KMS-11 (cell line): ENCODE data around the gene FAM181A.

ENCODE experiments used
- H2AFZ ChIP-seq: fragments of 200-600 bp; sonication (generic); 2 replicates; pipeline ENCODE4 v1.6.1; 2016; ENCODE audit warnings: antibody characterized with exemption, mixed run types, low read depth
- H3K27ac ChIP-seq: fragments of 200-600 bp; sonication (generic); 2 replicates; pipeline ENCODE4 v1.6.1; 2016; ENCODE audit warnings: mild to moderate bottlenecking, mixed run types
- H3K27me3 ChIP-seq: fragments of 200-600 bp; sonication (generic); 2 replicates; pipeline ENCODE4 v1.6.1; 2017; ENCODE audit warnings: mild to moderate bottlenecking, low read depth, mixed run types, moderate library complexity; ENCODE audit not compliant: insufficient read depth
- H3K36me3 ChIP-seq: fragments of 200-600 bp; sonication (generic); 2 replicates; pipeline ENCODE4 v1.6.1; 2017; ENCODE audit warnings: mild to moderate bottlenecking, mixed run types; ENCODE audit not compliant: insufficient read depth
- H3K4me1 ChIP-seq: fragments of 200-600 bp; sonication (generic); 2 replicates; pipeline ENCODE4 v1.6.1; 2016; ENCODE audit warnings: mild to moderate bottlenecking, low read depth, mixed run types; ENCODE audit not compliant: poor library complexity, severe bottlenecking
- H3K4me2 ChIP-seq: fragments of 200-600 bp; sonication (generic); 2 replicates; pipeline ENCODE4 v1.7.0; 2016; ENCODE audit warnings: mild to moderate bottlenecking, mixed run types
- H3K4me3 ChIP-seq: fragments of 200-600 bp; sonication (generic); IDR thresholded peaks from 2 replicates; pipeline ENCODE4 v1.6.1; 2017; ENCODE audit warnings: low read depth, low read length, mixed read lengths; ENCODE audit not compliant: insufficient read depth
- H3K79me2 ChIP-seq: fragments of 200-600 bp; sonication (generic); 2 replicates; pipeline ENCODE4 v1.6.1; 2016; ENCODE audit warnings: low read depth, mixed run types; ENCODE audit not compliant: insufficient read depth
- H3K9ac ChIP-seq: fragments of 200-600 bp; sonication (generic); 2 replicates; pipeline ENCODE4 v1.6.1; 2016; ENCODE audit warnings: mild to moderate bottlenecking, mixed run types
- H4K20me1 ChIP-seq: fragments of 200-600 bp; sonication (generic); 2 replicates; pipeline ENCODE4 v1.6.1; 2016; ENCODE audit warnings: mild to moderate bottlenecking, mixed run types; ENCODE audit not compliant: insufficient read depth
- CTCF ChIP-seq: fragments of 200-600 bp; sonication (generic); conservative IDR thresholded peaks from 2 replicates; pipeline ENCODE4 v1.6.1; 2017; ENCODE audit warnings: low read depth, mild to moderate bottlenecking, antibody characterized with exemption, low read length, moderate library complexity, mixed read lengths

The FAM181A gene

GRCh38 chr14:93932642-93933041, 5.5 kb downstream of the FAM181A start:
- no peak for TF ChIP-seq CTCF
- no peaks in the 10 kb centered on the region for H3K79me2 ChIP-seq
- H3K4me1 ChIP-seq = peaks cover 4% of the 10 kb centered on the region
- no peaks in the 10 kb centered on the region for H3K36me3 ChIP-seq
- H3K27me3 ChIP-seq = no peaks in the 10 kb centered on the region
- H4K20me1 ChIP-seq = no peaks in the 10 kb centered on the region
- H3K4me2 ChIP-seq = no peak overlapping the region
- H3K4me3 ChIP-seq = no peak overlapping the region
- no peak overlapping the region for H3K9ac ChIP-seq
- no peak overlapping the region for H2AFZ ChIP-seq
- H3K27ac ChIP-seq = no peak overlapping the region

- Histone ChIP-seq H3K27me3 (no peaks in the 10 kb centered on the region), H3K27ac (no peak overlapping the region), H3K79me2 (no peaks in the 10 kb centered on the region), H2AFZ (no peak overlapping the region), H3K36me3 (no peaks in the 10 kb centered on the region), H4K20me1 (no peaks in the 10 kb centered on the region), H3K4me1 (peaks cover 7% of the 10 kb centered on the region), H3K9ac (no peak overlapping the region), H3K4me2 (no peak overlapping the region), H3K4me3 (no peak overlapping the region)
- TF ChIP-seq CTCF = no peak
Measured at GRCh38 chr14:93935213-93935612, 8.1 kb downstream of the FAM181A start.

GRCh38 chr14:93936245-93936644, 9.1 kb downstream of the FAM181A start:
- Histone ChIP-seq H4K20me1 (no peaks in the 10 kb centered on the region), H3K4me2 (no peak overlapping the region), H2AFZ (no peak overlapping the region), H3K9ac (no peak overlapping the region), H3K36me3 (no peaks in the 10 kb centered on the region), H3K79me2 (no peaks in the 10 kb centered on the region), H3K4me1 (peaks cover 7% of the 10 kb centered on the region), H3K27ac (no peak overlapping the region), H3K27me3 (no peaks in the 10 kb centered on the region), H3K4me3 (no peak overlapping the region)
- TF ChIP-seq CTCF = peak; percentile 72

GRCh38 chr14:93936926-93937325, 9.8 kb downstream of the FAM181A start:
- Histone ChIP-seq H3K4me3 (no peak overlapping the region), H2AFZ (no peak overlapping the region), H3K36me3 (no peaks in the 10 kb centered on the region), H3K9ac (no peak overlapping the region), H3K79me2 (no peaks in the 10 kb centered on the region), H3K4me2 (no peak overlapping the region), H3K4me1 (peaks cover 7% of the 10 kb centered on the region), H3K27me3 (no peaks in the 10 kb centered on the region), H3K27ac (no peak overlapping the region), H4K20me1 (no peaks in the 10 kb centered on the region)
- no peak for TF ChIP-seq CTCF
